Chondrocyte (in vitro differentiated cells): Measurements from ENCODE around the gene PRDM10. TPM values are rescaled to one million over a fixed set of nuclear protein-coding genes. Genes with fewer than 3 reads are reported as not detected.

ENCODE experiments used
- DNase-seq: peaks from one replicate; pipeline ENCODE4 v3.0.0; 2021; ENCODE audit warnings: mixed read lengths, low spot score
- H3K27ac Mint-ChIP-seq: one replicate; pipeline ENCODE4 v1.8.0; 2021; ENCODE audit warnings: mild to moderate bottlenecking, moderate library complexity, mixed read lengths; ENCODE audit not compliant: unreplicated experiment
- H3K27me3 Mint-ChIP-seq: 2 replicates; pipeline ENCODE4 v1.8.0; 2021; ENCODE audit warnings: low read depth, mixed read lengths
- H3K36me3 Mint-ChIP-seq: 2 replicates; pipeline ENCODE4 v1.8.0; 2021; ENCODE audit warnings: low read depth, mixed read lengths
- H3K4me1 Mint-ChIP-seq: 2 replicates; pipeline ENCODE4 v1.8.0; 2021; ENCODE audit warnings: low read depth, mild to moderate bottlenecking, mixed read lengths
- H3K4me3 Mint-ChIP-seq: one replicate; pipeline ENCODE4 v1.8.0; 2021; ENCODE audit warnings: mild to moderate bottlenecking, moderate library complexity, mixed read lengths; ENCODE audit not compliant: unreplicated experiment
- H3K9me3 Mint-ChIP-seq: 2 replicates; pipeline ENCODE4 v1.8.0; 2021; ENCODE audit warnings: low read depth, mixed read lengths
- CTCF ChIP-seq: fragments of 200-600 bp; sonication (generic); IDR thresholded peaks from 2 replicates; pipeline ENCODE4 v1.5.0; 2021; ENCODE audit warnings: antibody characterized with exemption, mild to moderate bottlenecking, moderate library complexity
- total RNA-seq: library from RNA; stranded (reverse); gene quantifications from 3 replicates; pipeline ENCODE4 v1.2.1, GENCODE V29; 2021

The PRDM10 gene
- total RNA-seq, 1 donor from 2014 or later, result 8.2 TPM

- Mint-ChIP-seq H3K36me3 (peaks cover 51% of the 10 kb centered on the region), H3K9me3 (no peaks in the 10 kb centered on the region), H3K27ac (no peak overlapping the region), H3K4me1 (peaks cover 13% of the 10 kb centered on the region), H3K4me3 (no peak overlapping the region), H3K27me3 (no peaks in the 10 kb centered on the region)
- TF ChIP-seq CTCF, result no peak
- no peak for DNase-seq
These were observed 136.3 kb downstream of the PRDM10 start for GRCh38 chr11:129866311-129866710.

DNA sequence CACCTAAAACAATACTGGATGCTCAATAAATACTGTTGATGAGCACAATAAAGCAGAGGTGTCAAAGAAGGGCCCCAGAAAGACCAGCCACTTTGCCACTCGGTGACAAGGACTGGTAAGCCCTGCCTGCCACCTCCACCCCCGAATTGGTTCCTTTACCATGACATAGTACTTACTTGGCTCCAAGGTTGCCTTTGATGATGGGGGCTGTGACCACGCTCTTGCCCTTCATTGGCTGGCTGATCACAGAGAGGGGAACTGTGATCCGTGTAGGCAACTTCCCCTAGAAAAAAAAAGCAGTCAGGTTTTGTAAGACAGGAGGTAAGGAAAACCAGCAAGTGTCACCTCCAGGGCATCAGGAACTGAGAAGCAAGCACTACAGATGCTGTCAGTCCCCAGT, 136.9 kb downstream of the PRDM10 start:
- TF ChIP-seq CTCF, result no peak
- DNase-seq, result no peak
- no peaks in the 10 kb centered on the region for H3K27me3 Mint-ChIP-seq
- H3K36me3 Mint-ChIP-seq, result peaks cover 45% of the 10 kb centered on the region
- no peaks in the 10 kb centered on the region for H3K9me3 Mint-ChIP-seq
- peaks cover 15% of the 10 kb centered on the region for H3K4me1 Mint-ChIP-seq
- no peak overlapping the region for H3K4me3 Mint-ChIP-seq
- no peak overlapping the region for H3K27ac Mint-ChIP-seq

DNA sequence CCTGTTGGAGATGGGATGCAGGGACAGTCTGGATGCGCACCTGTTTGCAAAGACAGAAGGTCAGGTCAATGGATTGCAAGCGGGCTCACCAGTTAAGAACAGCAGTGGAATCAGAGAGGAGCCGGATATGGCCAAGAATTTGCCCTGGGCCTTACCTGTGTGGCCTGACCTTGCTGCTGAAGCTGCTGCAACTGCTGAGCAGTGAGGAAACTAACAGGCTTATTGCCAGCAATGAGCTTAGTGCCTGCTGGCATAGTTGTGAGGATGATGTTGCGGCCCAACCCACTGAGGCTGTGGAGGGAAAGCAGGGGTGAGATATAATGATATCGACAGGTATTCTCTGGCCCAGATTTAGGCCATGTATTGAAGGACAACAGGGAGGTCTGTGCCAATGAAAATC, 137.8 kb downstream of the PRDM10 start:
- no peak overlapping the region for H3K27ac Mint-ChIP-seq
- TF ChIP-seq CTCF, result no peak
- H3K4me3 Mint-ChIP-seq, result no peak overlapping the region
- DNase-seq, result no peak
- H3K9me3 Mint-ChIP-seq, result no peaks in the 10 kb centered on the region
- H3K27me3 Mint-ChIP-seq, result no peaks in the 10 kb centered on the region
- H3K4me1 Mint-ChIP-seq, result peaks cover 15% of the 10 kb centered on the region
- H3K36me3 Mint-ChIP-seq, result peaks cover 40% of the 10 kb centered on the region

DNA sequence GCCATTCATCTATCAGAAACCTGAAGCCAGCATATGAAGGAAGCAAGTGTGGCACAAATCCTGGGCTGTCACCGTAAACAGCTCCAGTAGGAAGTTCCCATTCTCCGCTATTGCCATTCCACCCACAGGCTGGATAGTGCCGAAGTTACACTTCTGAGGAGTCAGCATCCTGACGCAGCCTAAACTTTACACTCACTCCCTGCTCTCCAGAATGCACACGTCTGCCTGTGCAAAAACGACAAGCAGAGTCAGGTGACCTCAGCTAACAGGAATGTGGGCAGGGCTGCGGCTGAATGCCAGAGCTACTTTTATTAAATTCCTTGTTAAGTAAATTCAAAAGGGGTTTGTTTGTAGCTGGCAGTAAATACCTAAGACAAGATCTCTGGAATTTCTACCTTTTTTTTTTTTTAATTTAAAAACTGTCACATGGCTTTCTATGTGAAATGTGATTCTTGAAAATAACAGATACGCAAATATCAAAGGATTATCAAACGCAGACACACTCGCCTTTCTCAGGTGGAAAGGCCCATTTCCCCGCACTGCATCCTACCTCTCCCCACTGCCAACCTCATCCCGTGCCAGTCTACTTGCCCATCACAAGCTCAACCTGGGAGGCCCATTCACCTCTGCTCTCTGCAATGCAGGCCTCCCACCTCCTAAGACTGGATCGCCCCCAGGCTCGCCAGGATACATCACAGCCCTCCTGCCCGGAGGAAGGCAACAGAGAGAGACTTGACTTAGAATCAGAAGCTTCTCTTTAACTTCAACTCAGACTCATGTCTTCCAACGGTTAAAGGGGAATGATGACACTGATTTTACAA, 140.7 kb downstream of the PRDM10 start:
- Mint-ChIP-seq H3K27me3 (no peaks in the 10 kb centered on the region), H3K27ac (peak overlapping the region; percentile 86), H3K4me3 (no peak overlapping the region), H3K36me3 (peaks cover 31% of the 10 kb centered on the region), H3K4me1 (peaks cover 15% of the 10 kb centered on the region), H3K9me3 (no peaks in the 10 kb centered on the region)
- TF ChIP-seq CTCF, result no peak
- DNase-seq, result no peak

GRCh38 chr11:129856036-129856435, 146.6 kb downstream of the PRDM10 start:
- H3K27me3 Mint-ChIP-seq, result no peaks in the 10 kb centered on the region
- H3K4me1 Mint-ChIP-seq, result no peaks in the 10 kb centered on the region
- H3K9me3 Mint-ChIP-seq, result no peaks in the 10 kb centered on the region
- peaks cover 4% of the 10 kb centered on the region for H3K36me3 Mint-ChIP-seq
- no peak overlapping the region for H3K4me3 Mint-ChIP-seq
- no peak overlapping the region for H3K27ac Mint-ChIP-seq
- no peak for DNase-seq
- no peak for TF ChIP-seq CTCF
